GM19240 (cell line): ENCODE results near the gene CRISP3.
"Not testable (repeated sequence)": the region's sequence is repeated elsewhere in the genome, so short reads cannot be mapped to it uniquely, and the experiment has no call there.

Experiments
- DNase-seq: peaks from one replicate; pipeline ENCODE4 v3.0.0; 2011; ENCODE audit warnings: low spot score; ENCODE audit not compliant: insufficient read length

CRISP3 gene, protein sequence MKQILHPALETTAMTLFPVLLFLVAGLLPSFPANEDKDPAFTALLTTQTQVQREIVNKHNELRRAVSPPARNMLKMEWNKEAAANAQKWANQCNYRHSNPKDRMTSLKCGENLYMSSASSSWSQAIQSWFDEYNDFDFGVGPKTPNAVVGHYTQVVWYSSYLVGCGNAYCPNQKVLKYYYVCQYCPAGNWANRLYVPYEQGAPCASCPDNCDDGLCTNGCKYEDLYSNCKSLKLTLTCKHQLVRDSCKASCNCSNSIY

DNA sequence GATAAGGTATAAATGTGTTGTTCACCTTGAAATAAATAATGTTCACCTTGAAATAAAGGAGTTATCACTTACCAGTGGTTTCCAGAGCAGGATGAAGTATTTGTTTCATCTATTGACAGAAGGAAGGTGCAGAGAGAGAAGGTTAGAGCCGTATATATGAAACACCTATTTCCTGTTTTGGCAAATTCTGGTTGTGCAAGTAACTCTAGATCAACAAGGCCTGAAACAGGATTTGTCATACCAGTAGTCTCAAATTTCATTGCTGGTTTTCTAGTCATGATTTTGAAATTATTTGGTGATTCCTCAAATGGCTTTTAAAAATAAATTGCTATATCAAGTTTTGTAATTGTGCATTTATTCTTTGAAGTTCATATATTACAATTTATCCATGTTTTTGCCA lies at the start of gene CRISP3:
Gene CRISP3 (minus strand): TSS at position 130 of the 400 bp plus-strand sequence. CDS start 21 bp downstream, at position 109.
- DNase-seq, result no peak

DNA sequence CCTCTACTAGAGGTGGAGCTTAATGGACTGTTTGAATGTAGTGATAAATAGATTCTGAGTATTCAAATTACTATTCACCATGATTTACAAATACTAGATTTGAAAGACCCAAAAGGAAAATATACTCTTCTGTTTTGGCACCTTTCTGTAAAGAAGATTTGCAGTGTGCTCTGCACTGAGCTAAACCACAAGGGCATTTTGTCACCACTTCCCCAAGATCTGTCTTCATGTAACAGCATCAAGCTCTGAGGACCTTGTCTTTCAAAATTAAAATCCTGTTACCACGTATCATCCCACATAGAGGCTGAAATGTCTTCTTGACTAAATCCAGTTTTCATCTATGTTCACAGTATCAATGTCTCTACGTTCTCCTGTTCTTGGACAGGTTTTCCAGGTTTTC lies 46.2 kb upstream of the CRISP3 start:
- DNase-seq, result no peak

GRCh38 chr6:49787176-49787575 lies 43.0 kb upstream of the CRISP3 start, which contains the start of gene PGK2:
Gene PGK2, minus strand, starts transcription at chr6:49787285. Its CDS starts 98 bp downstream, at chr6:49787187.
- no peak for DNase-seq

GRCh38 chr6:49784272-49784671 lies 40.1 kb upstream of the CRISP3 start:
- no peak for DNase-seq

- no peak for DNase-seq
These were observed 38.5 kb upstream of the CRISP3 start for GRCh38 chr6:49782725-49783124.

- no peak for DNase-seq
These were observed 38.1 kb upstream of the CRISP3 start for GRCh38 chr6:49782293-49782692.

DNA sequence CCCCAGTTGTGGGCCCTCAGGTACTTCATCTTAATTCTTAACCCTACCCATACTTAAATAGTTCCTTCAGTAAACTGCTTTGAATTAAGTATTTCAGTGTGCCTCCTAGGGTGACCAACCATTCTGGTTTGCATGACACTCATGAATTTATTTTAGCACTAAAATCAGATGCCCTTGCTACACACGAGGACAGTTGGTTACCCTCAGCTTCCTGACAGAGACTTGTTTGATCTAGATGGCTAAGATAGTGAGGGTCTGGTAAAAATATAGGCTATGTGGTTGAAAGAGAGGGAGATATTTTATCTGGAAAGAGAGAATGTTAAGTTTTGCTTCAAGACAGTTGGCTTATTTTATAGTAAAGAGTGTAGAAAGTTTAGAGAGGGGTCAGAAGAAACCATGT lies 32.3 kb upstream of the CRISP3 start:
- no peak for DNase-seq

- DNase-seq, result no peak
These were observed 30.9 kb upstream of the CRISP3 start for GRCh38 chr6:49775043-49775442.

GRCh38 chr6:49772285-49772684 lies 28.1 kb upstream of the CRISP3 start:
- no peak for DNase-seq

DNA sequence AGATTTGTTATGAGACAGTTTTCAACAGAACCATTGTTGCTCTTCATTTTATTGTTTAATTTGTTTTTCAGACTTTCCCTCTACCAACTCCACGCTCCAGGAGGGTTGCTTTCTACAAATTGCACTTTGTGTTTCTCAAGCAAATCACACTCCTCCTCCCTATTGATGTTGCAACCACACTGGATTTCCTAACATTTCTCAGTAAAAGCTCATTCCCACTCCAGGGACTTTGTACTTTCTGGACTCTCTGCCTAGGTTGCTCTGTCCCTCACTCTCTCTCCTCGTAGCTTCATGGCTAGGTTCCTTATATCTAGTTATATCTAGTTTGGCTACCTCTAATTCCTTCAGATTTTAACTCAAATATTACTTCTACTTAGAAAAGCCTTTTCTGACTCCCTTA lies 22.6 kb upstream of the CRISP3 start:
- no peak for DNase-seq

- no peak for DNase-seq
These were observed 20.5 kb upstream of the CRISP3 start for GRCh38 chr6:49764571-49765236.

- no peak for DNase-seq
These were observed 759 bp downstream of the CRISP3 start for GRCh38 chr6:49743429-49743828.

DNA sequence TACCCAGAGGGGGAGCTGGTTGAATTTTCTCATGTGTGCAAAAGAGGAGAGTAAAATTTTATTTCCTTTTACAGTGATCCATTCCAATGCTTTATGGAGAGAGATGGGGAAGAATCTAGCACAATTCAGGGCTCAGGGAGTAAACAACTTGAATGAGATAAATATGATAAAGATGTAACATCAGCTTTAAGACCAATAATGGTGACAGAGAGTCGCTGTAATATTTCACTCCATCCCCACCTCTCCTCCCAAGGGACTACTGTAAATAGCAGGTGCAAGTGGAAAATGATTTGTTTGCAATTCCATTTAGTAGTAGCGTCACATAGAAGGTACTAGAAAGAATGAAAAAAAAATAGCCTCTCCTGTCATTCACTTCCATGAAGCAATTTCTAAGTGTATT lies 4.8 kb downstream of the CRISP3 start:
- no peak for DNase-seq

DNA sequence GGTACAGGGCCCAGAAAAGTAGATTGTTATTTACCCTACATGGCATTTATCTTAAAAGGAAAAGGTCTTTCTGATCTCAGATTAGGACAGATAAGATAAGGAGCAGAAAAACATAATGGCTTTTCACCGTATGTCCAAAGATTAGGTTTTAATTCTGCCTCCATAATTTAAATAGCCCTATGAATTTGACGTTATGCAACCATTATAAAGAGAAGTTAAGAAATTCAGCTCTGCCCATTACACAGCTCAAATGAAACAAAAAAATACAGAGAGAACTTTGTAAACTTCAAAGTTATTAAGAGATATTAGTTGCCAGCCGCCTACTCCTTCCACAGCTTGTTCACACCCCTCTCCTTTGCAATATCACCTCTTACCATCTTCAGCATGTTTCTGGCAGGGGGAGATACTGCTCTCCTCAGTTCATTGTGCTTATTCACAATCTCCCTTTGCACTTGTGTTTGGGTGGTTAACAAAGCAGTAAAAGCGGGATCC lies 8.1 kb downstream of the CRISP3 start:
- DNase-seq, result no peak

DNA sequence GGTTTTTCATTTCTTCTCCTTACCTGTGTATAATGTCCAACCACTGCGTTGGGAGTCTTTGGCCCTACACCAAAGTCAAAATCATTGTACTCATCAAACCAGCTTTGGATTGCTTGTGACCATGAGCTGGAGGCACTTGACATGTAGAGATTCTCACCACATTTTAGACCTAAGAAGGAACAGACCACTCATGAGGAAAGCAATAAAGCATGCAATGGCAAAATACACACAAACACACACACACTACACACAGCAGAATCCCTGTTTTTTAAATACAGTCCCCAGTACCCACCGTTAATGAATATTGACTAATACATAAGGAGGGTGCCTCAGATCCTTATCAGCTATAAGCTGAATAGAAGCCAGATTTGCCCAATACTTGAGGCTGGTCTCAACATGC lies 10.5 kb downstream of the CRISP3 start:
- DNase-seq, result no peak

GRCh38 chr6:49732781-49733180 lies 11.4 kb downstream of the CRISP3 start:
- DNase-seq, result no peak

GRCh38 chr6:49730251-49730650 lies 13.9 kb downstream of the CRISP3 start:
- no peak for DNase-seq

DNA sequence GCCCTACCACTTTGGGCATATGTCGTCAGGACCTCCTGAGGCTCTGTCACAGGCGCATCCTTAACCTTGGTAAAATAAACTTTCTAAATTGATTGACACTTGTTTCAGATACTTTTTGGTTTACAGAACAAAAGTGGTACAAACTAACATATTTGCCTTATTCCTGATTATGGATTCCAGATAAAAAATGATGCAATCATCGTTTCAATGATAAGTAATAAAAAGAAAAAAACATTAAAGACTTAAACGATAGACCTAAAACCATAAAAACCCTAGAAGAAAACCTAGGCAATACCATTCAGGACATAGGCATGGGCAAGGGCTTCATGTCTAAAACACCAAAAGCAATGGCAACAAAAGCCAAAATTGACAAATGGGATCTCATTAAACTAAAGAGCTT lies 20.3 kb downstream of the CRISP3 start:
- not testable (repeated sequence) for DNase-seq

DNA sequence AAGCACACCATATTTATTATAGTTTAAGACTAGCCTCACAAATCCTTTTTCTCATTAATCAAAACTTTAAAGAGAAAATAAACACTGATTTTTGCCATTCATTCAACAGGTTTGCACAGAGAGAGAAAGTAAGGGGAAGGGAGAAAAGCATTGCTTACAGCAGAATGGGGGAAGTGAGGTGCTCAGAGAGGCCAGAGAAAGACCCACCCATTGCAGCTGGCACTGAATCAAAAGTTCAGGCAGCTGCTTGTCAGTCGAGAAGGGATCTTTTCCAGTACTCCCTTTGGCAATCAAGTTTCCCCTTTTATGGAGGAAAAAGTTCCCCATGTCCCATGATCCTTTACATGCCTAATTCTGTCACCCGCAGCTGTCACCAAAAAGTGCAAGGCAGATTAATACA lies 22.9 kb downstream of the CRISP3 start:
- DNase-seq, result no peak

DNA sequence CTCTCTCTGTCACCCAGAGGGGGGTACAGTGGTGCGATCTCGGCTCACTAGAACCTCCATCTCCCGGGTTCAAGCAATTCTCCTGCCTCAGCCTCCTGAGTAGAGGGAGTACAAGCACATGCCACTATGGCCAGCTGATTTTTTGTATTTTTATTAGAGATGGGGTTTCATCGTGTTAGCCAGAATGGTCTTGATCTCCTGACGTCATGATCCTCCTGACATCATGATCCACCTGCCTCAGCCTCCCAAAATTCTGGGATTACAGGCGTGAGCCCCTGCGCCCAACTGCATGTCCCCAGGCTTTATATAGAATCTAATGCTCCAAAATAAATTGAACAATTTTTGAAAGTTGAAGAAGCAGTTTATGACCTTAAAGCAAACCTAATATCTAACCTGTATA lies 23.8 kb downstream of the CRISP3 start:
- DNase-seq, result no peak

GRCh38 chr6:49713346-49713745 lies 30.8 kb downstream of the CRISP3 start, which contains the start of gene CRISP2:
Gene CRISP2, minus strand, starts transcription at chr6:49713543. Its CDS starts 4,347 bp downstream, at chr6:49709196.
- DNase-seq, result no peak

DNA sequence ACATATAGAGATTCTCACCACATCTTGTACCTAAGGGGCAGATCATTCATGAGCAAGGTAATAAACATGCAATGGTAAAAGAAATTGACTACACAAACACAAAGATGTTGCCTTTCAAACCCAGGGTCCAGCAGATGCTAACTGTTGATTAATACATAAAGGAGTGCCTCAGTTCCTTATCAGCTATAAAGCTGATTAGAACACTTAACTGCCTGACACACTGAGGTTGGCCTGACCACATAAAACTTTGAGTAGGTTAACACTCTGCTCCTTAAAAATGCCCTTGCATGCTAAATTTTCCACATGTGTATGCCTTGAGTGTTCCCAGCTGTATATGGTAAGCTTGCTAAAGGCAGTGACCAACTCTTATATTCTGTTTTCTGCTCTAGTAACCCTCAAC lies 45.7 kb downstream of the CRISP3 start:
- DNase-seq, result no peak

DNA sequence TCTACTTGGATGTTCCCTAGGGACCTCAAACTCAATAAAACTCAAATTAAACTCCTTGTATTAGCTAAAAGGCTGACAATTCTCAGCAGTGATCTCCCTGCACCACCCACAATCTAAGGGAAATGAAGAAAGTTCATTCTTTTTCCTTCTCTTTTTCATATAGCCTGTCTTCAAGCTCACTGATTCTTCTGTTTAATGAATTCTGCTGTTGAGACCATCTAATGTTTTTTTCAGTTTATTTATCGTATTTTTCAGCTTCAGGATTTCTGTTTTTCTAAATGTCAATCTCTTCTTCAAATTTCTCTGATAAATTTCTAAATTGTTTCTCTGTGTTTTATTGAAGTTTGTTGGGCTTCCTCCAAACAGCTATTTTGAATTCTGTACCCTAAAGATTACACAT lies 50.7 kb downstream of the CRISP3 start:
- DNase-seq, result no peak
